Astrocyte (in vitro differentiated cells and primary cell): ENCODE measurements around the gene TMPRSS7. TPM values are rescaled to one million over a fixed set of nuclear protein-coding genes. Genes with fewer than 3 reads are reported as not detected.

ENCODE experiments used
- DNase-seq: peaks from one replicate; pipeline ENCODE4 v3.0.0-alpha.2; 2010; ENCODE audit warnings: low read depth
- FAIRE-seq: peaks from 2 replicates; lab custom pipeline; 2011; peaks lifted over from hg19 to GRCh38; lab: Jason Lieb, UNC
- H2AFZ ChIP-seq: 2 replicates; pipeline ENCODE4 v1.6.0; 2012; ENCODE audit warnings: low read depth, low read length, inconsistent platforms
- H3K27ac ChIP-seq: 2 replicates; pipeline ENCODE4 v1.5.1; 2011; ENCODE audit warnings: low read depth, low read length, inconsistent platforms
- H3K27me3 ChIP-seq: 2 replicates; pipeline ENCODE4 v1.6.0; 2011; ENCODE audit warnings: low read length, inconsistent platforms; ENCODE audit not compliant: insufficient read depth
- H3K36me3 ChIP-seq: 2 replicates; pipeline ENCODE4 v1.5.1; 2011; ENCODE audit warnings: low read length, inconsistent platforms; ENCODE audit not compliant: insufficient read depth
- H3K4me1 ChIP-seq: 2 replicates; pipeline ENCODE4 v1.5.1; 2011; ENCODE audit warnings: low read length, inconsistent platforms; ENCODE audit not compliant: insufficient read depth
- H3K4me2 ChIP-seq: 2 replicates; pipeline ENCODE4 v1.6.0; 2012; ENCODE audit warnings: low read length, inconsistent platforms
- H3K4me3 ChIP-seq: 2 replicates; pipeline ENCODE4 v1.5.1; 2011; ENCODE audit warnings: low read depth, mild to moderate bottlenecking, low read length, inconsistent platforms; ENCODE audit not compliant: insufficient read depth
- H3K79me2 ChIP-seq: 2 replicates; pipeline ENCODE4 v1.6.0; 2012; ENCODE audit warnings: mild to moderate bottlenecking, low read length, inconsistent platforms; ENCODE audit not compliant: insufficient read depth
- H3K9ac ChIP-seq: 2 replicates; pipeline ENCODE4 v1.6.0; 2012; ENCODE audit warnings: mild to moderate bottlenecking, low read length, inconsistent platforms
- H3K9me3 ChIP-seq: 2 replicates; pipeline ENCODE4 v1.5.1; 2012; ENCODE audit warnings: low read depth, mild to moderate bottlenecking, low read length, inconsistent platforms; ENCODE audit not compliant: insufficient read depth
- H4K20me1 ChIP-seq: 2 replicates; pipeline ENCODE4 v1.6.0; 2012; ENCODE audit warnings: low read length, inconsistent platforms; ENCODE audit not compliant: insufficient read depth
- H3K27ac Mint-ChIP-seq: one replicate; pipeline ENCODE4 v1.8.0; 2021; ENCODE audit warnings: mild to moderate bottlenecking, mixed read lengths; ENCODE audit not compliant: unreplicated experiment
- H3K27me3 Mint-ChIP-seq: one replicate; pipeline ENCODE4 v1.8.0; 2021; ENCODE audit warnings: low read depth, mixed read lengths; ENCODE audit not compliant: unreplicated experiment
- H3K36me3 Mint-ChIP-seq: one replicate; pipeline ENCODE4 v1.8.0; 2021; ENCODE audit warnings: low read depth, mixed read lengths; ENCODE audit not compliant: unreplicated experiment
- H3K4me1 Mint-ChIP-seq: one replicate; pipeline ENCODE4 v1.8.0; 2021; ENCODE audit warnings: low read depth, mixed read lengths; ENCODE audit not compliant: unreplicated experiment
- H3K4me3 Mint-ChIP-seq: one replicate; pipeline ENCODE4 v1.8.0; 2021; ENCODE audit warnings: mild to moderate bottlenecking, moderate library complexity, mixed read lengths; ENCODE audit not compliant: unreplicated experiment
- H3K9me3 Mint-ChIP-seq: one replicate; pipeline ENCODE4 v1.8.0; 2021; ENCODE audit warnings: mild to moderate bottlenecking, mixed read lengths; ENCODE audit not compliant: unreplicated experiment
- CTCF ChIP-seq: IDR thresholded peaks from 2 replicates; pipeline ENCODE4 v1.5.1; 2011; ENCODE audit warnings: low read depth, mild to moderate bottlenecking, inconsistent platforms, low read length, moderate library complexity; ENCODE audit not compliant: insufficient read depth
- EZH2 ChIP-seq: IDR thresholded peaks from 2 replicates; pipeline ENCODE4 v1.6.1; 2012; ENCODE audit warnings: mild to moderate bottlenecking, low read length, inconsistent platforms; ENCODE audit not compliant: insufficient read depth
- total RNA-seq: library from RNA; stranded (reverse); gene quantifications from 2 replicates; pipeline ENCODE4 v1.2.1, GENCODE V29; 2021

Gene TMPRSS7
- total RNA-seq, 1 donor from 2014 or later, result not detected

- H3K27ac ChIP-seq, result no peak overlapping the region
- H3K27ac Mint-ChIP-seq, result no peak overlapping the region
- peak; percentile 4 for DNase-seq
These were observed 94.5 kb downstream of the TMPRSS7 start for GRCh38 chr3:112128843-112129727.

GRCh38 chr3:112129925-112130637 lies 95.5 kb downstream of the TMPRSS7 start:
- Mint-ChIP-seq H3K36me3 (peaks cover 8% of the 10 kb centered on the region), H3K4me1 (peaks cover 6% of the 10 kb centered on the region), H3K27ac (no peak overlapping the region), H3K9me3 (no peaks in the 10 kb centered on the region), H3K27me3 (no peaks in the 10 kb centered on the region), H3K4me3 (no peak overlapping the region)
- FAIRE-seq, result no peak
- H3K79me2 ChIP-seq, result no peaks in the 10 kb centered on the region
- TF ChIP-seq CTCF, result no peak
- no peak for TF ChIP-seq EZH2
- H3K9me3 ChIP-seq, result no peaks in the 10 kb centered on the region
- H3K4me2 ChIP-seq, result no peak overlapping the region
- no peaks in the 10 kb centered on the region for H4K20me1 ChIP-seq
- no peak overlapping the region for H3K4me3 ChIP-seq
- H3K27ac ChIP-seq, result no peak overlapping the region
- DNase-seq, result no peak
- no peak overlapping the region for H2AFZ ChIP-seq
- H3K9ac ChIP-seq, result no peak overlapping the region
- no peaks in the 10 kb centered on the region for H3K36me3 ChIP-seq
- H3K4me1 ChIP-seq, result no peaks in the 10 kb centered on the region
- no peaks in the 10 kb centered on the region for H3K27me3 ChIP-seq

More at GRCh38 chr3:112128843-112129727, 94.5 kb downstream of the TMPRSS7 start:
- no peaks in the 10 kb centered on the region for H3K27me3 Mint-ChIP-seq
- H2AFZ ChIP-seq, result no peak overlapping the region
- H3K36me3 ChIP-seq, result no peaks in the 10 kb centered on the region
- TF ChIP-seq EZH2, result no peak
- no peak for TF ChIP-seq CTCF
- H3K4me3 Mint-ChIP-seq, result no peak overlapping the region
- H3K9me3 ChIP-seq, result no peaks in the 10 kb centered on the region
- peaks cover 13% of the 10 kb centered on the region for H3K36me3 Mint-ChIP-seq
- no peaks in the 10 kb centered on the region for H3K9me3 Mint-ChIP-seq
- H3K4me1 ChIP-seq, result no peaks in the 10 kb centered on the region
- no peaks in the 10 kb centered on the region for H3K79me2 ChIP-seq
- H3K4me1 Mint-ChIP-seq, result peaks cover 2% of the 10 kb centered on the region
- no peak overlapping the region for H3K4me3 ChIP-seq
- FAIRE-seq, result no peak
- no peaks in the 10 kb centered on the region for H4K20me1 ChIP-seq
- no peaks in the 10 kb centered on the region for H3K27me3 ChIP-seq
- no peak overlapping the region for H3K4me2 ChIP-seq
- no peak overlapping the region for H3K9ac ChIP-seq
